Islet precursor cell (in vitro differentiated cells): ENCODE measurements around the gene MYADM.
A peak's percentile ranks its signal among the peaks of the same experiment; 100 is the strongest.

Experiments
- DNase-seq: peaks from one replicate; pipeline ENCODE4 v3.0.0-alpha.2; 2018

MYADM gene

DNA sequence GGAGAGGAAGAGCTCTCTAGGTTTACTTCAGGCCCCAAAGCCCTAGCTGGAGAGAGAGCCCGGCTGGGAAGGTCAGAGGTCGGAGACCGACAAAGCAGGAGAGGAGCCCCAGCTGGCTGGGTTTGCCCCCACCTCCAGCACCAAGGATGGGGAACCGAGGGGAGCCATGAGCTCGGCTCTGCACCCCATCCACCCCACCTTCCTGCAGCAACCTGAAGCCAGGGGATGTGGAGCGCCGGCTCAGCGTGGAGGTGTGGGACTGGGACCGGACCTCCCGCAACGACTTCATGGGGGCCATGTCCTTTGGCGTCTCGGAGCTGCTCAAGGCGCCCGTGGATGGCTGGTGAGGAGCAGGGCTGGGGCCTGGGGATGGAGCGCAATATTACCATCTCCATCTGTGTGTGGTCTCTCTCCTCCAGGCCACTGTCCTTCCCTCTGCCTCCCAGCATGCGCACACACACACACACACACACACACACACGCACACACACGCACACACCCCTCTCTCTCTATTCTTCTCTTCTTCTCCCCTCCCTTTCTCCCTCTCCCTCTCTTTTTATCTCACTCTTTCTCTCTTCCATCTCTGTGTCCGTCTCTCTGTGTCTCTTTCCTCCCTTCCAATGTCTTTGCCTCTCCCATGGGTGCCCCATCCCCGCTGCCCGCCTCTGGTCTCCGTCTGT lies 24.8 kb downstream of the MYADM start:
- no peak for DNase-seq

DNA sequence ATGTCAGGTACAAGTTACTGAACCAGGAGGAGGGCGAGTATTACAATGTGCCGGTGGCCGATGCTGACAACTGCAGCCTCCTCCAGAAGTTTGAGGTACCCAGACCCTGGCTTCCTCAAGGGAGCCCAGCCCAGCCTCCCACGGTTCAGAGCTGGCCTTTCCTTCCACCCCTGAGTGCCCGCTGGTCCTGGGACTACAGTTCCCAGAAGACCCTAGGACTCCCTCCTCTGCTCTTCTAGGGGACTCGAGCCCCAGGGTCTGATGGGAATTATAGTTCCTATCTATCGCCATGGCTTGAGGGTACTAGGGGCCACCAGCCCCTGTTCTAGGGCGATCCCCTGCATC lies 25.3 kb downstream of the MYADM start:
- no peak for DNase-seq

DNA sequence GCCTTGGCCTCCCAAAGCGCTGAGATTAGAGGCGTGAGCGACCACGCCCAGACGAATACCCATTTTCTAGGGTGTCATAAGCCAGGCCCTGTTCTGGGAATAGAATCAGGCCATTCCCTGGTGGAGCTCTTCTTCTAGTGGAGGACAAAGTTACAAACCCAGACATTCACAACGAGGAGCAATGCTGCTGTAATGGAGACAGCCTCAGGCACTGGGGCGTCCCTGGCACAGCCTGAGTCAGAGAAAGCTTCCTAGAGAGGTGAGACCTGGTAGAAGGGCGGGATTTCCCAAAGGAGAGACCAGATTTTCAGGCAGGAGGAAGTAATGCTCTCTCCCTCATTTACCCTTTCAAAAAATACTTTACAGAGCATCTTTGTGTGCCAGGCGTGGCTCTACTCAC lies 27.0 kb downstream of the MYADM start:
- peak; percentile 82 for DNase-seq

DNA sequence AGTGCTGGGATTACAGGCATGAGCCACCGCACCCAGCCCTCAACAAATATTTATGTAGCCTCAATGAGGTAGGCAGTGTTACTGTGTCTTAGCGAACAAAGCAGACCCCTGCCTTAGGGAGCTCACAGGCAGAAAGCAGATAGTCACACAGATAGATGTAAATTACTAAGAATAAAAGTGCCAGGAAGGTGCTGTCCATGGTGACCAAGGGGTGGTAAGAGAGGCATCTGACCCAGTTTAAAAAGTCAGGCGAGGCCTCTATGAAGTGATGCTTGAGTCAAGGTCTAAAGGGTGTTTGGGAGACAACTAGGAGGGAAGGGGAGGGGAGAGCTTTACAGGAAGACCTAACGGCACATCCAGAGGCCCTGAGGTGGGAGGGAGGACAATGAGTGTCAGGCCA lies 29.0 kb downstream of the MYADM start:
- DNase-seq: no peak

DNA sequence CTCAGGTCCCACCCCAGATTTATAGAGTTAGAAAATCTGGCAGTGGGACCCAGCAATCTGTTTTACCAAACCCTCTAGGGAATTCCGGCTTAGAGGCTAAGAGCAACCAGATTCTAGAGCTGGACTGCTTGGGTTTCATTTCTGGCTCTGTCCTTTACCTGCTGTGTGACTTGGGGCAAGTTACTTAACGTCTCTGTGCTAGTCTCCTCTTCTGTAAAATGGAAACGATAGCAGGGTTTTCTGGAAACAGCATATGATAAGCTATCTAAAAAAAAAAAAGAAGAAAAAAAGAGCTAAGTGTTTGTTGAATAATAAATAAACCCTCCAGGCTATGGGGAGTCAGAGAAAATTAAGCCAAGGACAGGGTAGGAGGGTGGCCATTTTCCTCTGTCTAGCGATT lies 29.8 kb downstream of the MYADM start:
- DNase-seq: no peak

DNA sequence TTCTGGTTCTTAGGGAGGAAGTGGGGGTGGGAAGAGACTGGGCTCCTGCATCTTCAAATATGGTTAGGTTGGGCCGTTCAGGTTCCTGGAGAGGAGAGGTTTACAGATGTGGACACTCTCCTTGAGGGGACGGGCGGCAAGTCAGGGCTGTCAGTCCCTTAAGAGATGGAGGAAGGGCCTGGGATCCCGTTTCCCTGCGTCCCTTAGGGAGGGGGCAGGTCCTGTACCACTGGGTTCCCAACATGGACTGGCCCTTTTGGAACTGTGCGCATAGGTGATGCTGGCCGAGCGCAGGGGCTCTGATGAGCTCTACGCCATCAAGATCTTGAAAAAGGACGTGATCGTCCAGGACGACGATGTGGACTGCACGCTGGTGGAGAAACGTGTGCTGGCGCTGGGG lies 30.5 kb downstream of the MYADM start:
- DNase-seq: no peak

DNA sequence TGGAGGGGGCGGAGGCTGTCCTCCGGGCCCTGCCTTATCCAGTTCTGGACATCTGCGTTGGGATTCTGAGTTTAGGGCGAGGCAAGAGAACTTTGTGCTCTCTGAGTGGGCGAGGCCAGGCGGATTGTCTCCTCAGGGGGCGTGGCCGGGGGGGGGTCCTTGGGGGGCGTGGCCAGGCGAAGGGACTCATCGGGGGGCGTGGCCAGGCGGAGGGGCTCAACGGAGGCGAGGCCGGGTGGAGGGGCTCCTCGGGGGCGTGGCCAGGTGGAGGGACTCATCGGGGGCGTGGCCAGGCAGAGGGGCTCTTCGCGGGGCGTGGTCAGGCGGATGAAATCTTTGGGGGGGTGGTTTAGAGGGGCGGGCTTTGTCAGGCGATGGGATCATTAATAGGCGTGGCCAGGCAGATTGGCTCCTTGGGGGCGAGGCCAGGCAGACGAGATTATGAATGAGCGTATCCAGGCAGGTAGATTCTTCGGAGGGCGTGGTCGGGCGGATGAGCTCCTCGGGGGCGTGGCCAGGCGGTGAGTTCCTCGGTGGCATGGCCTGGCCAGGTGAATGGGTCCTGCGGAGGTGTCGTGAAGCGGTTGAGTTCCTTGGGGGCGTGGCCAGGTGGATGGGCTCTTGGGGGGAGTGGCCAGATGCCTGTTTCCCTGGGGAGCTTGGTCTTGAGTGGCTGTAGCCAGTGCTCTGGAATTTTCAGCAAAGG lies 31.1 kb downstream of the MYADM start:
- peak; percentile 96 for DNase-seq

DNA sequence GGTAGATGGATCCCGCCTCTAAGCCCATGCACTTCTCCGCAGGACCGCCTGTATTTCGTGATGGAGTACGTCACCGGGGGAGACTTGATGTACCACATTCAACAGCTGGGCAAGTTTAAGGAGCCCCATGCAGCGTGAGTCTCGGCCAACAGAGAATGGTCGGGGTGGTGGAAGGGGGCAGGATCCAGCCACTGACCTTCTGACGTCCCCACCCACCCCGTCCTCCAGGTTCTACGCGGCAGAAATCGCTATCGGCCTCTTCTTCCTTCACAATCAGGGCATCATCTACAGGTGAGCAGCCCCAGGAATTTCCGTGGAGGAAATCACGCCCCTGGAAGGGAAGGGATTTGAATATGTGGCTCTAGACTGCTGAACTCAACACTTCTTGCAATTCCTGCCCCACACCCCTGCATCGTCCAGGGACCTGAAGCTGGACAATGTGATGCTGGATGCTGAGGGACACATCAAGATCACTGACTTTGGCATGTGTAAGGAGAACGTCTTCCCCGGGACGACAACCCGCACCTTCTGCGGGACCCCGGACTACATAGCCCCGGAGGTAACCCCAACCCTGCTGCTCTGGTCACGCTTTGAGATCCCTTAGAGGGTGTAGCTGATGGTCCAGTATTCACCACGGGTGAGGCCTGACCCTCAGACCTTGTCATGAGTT lies 32.6 kb downstream of the MYADM start:
- no peak for DNase-seq

DNA sequence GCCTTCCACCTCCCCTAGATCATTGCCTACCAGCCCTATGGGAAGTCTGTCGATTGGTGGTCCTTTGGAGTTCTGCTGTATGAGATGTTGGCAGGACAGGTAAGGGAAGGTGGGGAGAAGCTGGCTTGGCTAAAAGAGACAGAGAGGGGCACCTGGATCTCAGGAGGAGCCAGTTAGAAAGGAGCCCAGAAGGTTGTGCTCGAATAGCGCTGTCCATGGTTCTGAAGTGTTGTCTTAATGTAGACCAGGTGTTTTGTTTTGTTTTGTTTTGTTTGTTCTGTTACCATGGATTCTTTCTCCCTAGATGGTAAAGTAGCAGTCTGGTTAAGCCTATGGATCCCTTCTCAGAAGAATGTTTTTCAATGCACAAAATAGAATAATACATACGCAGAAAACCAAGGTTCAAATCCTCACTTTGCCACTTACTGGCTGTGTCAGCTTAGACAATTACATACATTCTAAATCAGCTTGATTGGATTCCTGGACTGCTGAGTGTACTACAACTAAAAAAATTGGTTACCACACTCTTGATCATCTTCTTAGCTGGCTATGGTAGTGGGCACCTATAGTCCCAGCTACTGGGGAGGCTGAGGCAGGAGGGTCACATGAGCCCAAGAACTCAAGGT lies 35.5 kb downstream of the MYADM start:
- no peak for DNase-seq

DNA sequence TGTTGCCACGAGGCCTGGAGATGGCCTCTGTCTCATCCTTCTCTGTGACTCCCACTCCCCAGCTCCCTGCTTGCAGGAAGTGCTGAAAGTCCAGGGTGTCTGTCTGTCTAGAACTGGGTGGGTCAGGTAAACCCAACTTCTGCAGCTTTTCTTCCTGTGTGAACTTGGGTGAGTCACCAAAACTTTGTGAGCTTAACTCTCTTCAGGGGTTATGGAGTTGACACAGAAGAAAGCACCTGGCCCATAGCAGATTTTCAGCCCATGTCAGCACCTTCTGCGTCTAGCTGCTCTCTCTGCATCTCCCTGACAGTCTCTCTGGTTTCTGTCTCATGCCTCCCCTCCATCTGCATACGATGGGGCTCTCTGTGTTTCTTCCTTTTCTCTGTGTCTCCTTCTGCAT lies 37.2 kb downstream of the MYADM start:
- DNase-seq: no peak

DNA sequence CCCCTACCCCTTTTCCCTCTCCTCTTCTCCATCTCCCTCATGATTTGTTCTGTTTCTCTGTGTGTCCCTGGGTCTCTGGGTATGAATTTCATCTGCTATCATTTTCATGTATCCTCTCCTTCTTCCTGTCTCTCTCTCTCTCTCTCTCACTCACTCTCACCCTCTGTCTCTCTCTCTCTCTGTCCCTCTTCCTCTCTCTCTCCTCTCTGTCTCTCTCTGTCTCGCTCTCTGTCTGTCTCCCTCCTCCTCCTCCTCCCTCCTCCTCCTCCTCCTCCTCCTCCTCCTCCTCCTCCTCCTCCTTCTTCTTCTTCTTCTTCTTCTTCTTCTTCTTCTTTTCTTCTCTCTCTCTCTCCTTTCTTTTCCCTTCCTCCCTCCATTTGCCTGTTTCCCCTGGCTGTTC lies 38.1 kb downstream of the MYADM start:
- no peak for DNase-seq

DNA sequence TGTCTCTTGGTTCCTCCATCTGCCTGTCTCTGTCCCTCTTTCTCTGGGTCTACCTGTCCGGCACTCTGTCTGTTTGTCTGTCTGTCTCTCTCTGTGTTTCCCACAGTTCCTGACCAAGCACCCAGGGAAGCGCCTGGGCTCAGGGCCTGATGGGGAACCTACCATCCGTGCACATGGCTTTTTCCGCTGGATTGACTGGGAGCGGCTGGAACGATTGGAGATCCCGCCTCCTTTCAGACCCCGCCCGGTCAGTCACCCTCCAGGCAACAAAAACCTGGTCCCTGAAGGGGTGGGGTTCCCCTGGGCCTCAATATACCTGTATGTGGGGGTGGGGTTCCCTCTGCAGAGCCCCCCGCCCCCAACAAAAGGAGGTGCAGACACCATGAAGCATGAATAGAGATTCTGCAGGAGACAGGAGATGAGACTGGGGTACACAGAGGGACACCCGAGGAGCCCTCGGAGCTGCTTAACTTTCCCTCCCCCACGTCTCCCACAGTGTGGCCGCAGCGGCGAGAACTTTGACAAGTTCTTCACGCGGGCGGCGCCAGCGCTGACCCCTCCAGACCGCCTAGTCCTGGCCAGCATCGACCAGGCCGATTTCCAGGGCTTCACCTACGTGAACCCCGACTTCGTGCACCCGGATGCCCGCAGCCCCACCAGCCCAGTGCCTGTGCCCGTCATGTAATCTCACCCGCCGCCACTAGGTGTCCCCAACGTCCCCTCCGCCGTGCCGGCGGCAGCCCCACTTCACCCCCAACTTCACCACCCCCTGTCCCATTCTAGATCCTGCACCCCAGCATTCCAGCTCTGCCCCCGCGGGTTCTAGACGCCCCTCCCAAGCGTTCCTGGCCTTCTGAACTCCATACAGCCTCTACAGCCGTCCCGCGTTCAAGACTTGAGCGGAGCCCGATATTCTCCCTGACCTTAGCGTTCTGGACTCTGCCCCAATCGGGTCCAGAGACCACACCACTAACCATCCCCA lies 38.8 kb downstream of the MYADM start:
- no peak for DNase-seq

DNA sequence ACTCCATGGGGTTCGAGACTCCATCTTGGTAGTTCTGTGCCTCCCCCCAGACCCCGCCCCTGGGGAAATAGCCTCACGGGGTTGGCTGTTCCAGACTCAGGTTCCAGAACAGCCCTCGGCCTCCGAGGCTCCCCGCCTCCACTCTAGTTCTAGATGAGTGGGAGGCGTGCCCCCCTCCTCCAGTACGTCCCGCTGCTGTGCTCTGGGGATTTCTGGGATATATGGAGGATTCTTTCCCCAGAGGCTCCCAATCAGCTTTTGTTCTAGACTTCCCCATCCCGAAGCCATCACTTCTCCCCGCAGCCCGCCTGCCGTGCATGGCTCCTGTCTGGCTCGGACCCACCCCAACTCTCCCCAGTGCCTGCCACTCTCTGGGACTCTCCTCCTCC lies 39.5 kb downstream of the MYADM start:
- DNase-seq: no peak

DNA sequence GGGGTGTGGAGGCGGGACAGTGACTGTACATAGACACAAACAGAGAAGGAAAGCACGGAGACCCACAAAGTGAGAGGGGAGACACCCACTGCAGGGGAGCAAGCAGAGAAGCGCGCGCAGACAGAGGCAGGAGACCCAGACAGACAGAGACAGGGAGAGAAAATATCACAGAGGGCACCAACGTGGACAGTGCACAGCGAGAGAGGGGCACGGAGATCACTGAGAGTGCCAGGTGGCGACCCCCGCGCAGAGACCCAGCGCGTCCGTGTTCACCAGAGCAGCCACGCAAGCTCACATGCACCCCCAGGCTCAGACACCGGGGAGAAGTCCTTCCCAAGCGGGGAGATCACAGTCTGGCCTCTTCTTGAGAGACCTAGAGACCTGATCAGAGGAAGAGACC lies 40.0 kb downstream of the MYADM start:
- DNase-seq: no peak

DNA sequence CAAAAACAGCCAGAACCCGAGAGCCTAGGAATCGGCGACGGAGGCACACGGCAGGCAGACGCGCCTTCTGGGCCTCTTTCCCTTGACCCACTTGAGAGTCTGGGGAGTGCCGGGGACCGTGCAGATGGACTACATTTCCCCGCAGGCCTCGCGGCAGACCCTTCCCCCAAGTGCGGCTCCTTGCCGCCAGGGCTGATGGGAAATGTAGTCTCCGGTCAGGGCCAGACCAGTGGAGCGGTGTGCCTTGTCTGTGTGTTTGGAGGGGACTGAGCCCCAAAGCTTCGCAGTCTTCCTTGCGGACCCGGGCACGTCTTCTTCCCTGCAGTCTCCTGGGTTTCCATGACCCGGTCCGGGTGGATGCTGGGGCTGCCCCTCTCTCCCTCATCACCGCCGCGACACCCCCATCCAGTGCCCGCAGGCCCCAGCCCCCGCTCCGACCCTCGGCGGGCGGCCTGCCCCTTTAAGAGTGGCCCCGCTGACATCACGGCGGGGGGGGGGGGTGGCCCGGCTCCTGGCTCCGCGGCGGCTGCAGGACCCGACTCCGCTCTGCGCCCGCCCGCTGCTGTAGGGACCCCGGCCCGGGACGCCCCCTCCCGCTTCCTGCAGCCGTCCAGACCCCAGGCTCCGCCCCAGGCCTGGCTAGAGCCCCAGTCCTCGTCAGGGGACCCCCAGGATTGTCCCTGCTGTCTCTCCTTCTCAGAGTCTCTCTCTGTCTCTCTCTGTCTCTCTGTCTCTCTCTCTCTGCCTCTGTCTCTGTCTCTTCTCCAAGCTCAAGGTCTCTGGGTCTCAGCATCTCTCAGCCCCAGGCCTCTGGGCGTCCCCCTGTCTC lies 40.6 kb downstream of the MYADM start:
- DNase-seq: peak; percentile 83

DNA sequence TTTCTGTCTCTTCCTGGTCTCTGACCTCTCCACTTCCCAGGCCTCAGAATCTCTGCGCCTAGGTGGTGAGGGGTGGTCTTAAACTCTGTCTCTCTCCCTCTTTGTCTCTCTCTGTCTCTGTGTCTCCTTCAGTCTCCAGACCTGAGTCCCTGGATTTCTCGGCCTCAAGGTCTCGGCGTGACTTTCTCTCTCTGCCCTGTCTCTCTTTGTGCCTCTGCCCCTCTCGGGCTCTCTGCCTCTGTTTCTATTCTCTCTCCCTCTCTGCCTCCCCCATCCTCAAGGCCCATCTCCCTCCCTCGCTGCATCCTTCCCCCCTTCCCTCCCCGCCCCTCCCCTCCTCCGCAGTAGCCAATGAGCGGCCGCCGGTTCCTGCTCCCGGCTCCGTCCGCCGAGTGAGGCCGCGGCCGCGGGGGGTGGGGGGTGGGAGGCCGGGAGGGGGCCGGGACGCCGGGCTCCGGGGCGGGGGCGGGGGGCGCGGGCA lies 41.3 kb downstream of the MYADM start, which contains the start of gene CACNG7:
TSS of gene CACNG7 (plus strand) at position 344 of the 481 bp plus-strand sequence. CDS start 3,554 bp downstream, outside the sequence.
- DNase-seq: no peak

DNA sequence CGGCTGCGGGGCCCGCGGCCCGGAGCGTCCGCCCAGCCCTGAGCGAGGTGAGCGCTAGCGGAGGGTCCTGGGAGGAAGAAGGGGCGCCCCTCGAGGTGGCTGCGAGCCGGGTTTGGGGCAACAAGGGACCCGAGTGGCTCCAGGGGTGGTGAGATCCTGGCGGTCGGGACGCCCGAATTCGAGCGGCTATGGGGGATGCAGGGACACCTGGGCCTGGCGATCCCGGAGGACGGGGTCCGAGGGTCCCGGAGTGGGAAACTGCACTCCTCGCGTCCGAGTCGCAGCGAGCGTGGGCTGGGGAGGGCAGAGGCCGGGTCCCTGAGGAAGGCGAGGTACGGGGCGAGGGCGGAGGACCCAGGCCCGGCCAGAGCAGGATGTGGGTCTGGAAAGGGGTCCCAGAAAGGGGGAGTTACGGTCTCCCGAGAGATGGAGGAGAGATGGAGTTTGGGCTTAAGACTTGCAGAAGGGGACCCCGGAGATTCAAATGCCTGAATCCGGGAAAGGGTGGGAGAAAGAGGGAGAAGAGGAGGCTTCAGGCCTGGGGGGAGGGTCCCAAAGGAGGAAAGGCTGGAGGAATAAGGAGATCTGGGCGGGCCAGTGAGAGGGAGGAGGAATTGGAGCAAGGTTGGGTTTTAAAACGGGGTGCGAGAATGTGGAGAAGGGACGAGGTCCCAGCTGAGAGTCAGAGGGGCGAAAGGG lies 41.9 kb downstream of the MYADM start:
- no peak for DNase-seq

DNA sequence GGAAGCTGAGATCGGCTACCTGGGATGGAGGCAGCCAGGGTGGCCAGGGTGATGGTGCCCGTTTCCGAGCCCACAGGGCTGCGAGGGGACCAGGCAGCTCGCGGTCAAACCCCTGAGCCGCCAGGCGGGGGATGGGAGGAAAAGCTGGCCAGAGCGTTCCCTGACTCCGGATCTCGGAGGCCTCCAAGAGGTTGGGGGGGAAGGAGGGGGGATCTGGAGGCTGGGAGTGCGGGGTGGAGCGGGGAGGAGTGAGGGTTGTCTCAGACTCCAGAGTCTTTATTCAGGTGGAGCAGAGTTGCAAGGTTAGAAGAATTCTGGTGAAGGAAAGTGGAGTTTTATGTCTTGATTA lies 42.5 kb downstream of the MYADM start:
- no peak for DNase-seq

DNA sequence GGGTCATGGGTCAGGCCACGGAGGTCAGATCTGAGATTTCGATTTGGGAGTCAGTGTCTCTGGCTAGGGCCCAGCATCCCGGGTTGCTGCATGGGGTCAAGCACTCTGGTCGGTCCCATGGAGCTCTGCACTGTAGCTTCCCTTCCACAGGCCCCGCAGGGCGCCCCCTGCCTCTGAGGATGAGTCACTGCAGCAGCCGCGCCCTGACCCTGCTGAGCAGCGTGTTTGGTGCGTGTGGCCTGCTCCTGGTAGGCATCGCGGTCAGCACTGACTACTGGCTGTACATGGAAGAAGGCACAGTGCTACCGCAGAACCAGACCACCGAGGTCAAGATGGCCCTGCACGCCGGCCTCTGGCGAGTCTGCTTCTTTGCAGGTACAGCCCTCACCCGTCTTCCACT lies 45.0 kb downstream of the MYADM start:
- peak; percentile 74 for DNase-seq

DNA sequence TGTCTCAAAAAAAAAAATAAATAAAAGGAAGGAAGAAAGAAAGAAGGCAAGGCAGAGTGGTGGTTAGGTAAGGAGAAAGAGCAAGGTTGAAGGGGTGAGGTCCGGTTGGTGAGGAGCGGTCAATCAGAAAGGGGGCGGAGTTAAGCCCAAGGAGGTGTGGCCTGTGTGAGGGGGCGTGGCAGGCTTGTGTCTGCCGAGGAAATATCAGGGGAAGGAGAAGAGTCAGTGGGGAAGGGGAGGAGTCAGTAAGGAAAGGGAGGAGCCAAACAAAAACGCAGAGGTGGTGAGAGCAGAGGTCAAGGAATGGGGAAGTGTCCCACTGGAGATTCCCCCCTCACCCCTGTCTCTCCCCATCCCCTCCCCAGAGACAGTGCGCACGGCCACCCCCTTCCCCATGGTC lies 47.3 kb downstream of the MYADM start:
- peak; percentile 28 for DNase-seq

DNA sequence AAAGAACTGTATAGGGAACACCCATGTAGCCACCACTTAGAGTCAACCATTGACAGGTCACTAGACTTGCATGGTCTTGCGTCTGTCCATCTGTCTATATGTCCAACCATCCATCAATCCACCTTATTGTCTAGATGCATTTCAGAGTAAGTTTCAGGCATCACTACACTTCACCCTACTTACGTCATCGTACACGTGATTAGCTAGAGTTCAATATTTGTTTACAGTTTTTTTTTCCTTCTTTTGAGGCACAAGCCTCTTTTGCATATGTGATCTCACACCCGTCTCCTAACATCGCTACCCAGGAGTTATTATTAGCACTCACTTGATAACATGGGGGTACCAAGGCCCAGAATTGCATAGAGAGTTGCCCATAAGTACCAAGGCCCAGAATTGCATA lies 48.3 kb downstream of the MYADM start:
- no peak for DNase-seq
